HG02763 (cell line): ENCODE results near the gene PEX6.
A peak's percentile ranks its signal among the peaks of the same experiment; 100 is the strongest.
"Not testable (repeated sequence)": the region's sequence is repeated elsewhere in the genome, so short reads cannot be mapped to it uniquely, and the experiment has no call there.

Experiments
- ATAC-seq: cut with Tn5 transposase; IDR thresholded peaks from one replicate; pipeline ENCODE4 v1.9.1; 2021; ENCODE audit warnings: mild to moderate bottlenecking, moderate library complexity; ENCODE audit not compliant: unreplicated experiment

PEX6 gene

DNA sequence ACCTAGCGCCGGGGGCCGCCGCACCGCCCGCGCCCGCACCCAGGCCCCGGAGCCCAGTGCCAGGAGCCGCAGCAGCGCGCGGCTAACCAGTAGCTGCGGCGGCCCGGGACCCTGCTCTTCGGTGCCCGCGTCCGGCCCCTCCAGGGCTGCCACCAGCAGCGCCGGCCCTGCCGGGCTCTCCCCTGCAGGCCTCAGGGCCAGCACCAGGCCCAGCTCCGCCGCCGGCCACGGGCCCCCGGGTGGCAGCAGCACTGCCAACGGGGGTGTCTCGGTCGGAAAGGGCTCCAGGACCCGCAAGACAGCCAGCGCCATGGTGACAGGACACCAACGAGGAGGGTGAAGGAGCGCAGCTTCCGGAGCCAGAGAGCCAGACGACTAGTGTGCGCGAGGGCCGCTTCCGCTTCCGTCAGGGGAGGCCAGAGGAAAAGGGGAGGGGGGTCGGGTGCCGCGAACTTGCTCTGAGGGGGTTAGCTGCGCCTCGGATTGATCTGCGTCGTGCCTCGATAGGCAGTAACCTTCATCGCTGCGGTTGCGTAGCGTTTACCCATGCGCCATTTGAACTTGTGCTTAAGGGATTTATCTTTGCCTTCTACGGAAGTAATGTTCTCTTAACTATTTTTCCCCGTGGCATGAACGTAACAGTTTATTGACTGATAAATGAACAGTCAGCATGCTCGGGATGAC is at the start of gene PEX6:
Gene PEX6, minus strand, starts transcription at position 343 of the 684 bp plus-strand sequence. Its CDS starts 31 bp downstream, at position 312.
- peak; percentile 90 for ATAC-seq

GRCh38 chr6:43026365-43026764 is 47.4 kb upstream of the PEX6 start:
- no peak for ATAC-seq

DNA sequence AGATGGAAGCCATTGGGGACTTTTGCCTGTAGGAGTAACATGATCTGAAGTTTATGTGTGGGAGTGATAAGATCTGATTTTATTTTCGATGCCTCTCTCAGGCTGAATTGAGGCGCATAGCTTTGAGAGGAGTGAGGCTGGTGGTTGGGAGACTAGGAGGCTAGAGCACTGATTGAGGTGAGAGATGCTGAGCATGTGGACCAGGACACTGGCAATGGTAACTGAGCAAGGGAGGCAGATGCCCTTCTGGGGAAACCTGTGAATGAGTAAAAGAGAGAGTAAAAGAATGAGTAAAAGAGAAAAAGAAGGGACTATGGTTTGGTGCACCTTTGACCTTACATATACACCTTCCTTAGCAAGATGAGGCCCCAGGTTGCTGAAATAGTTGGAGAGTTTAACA is 45.5 kb upstream of the PEX6 start:
- ATAC-seq = no peak

DNA sequence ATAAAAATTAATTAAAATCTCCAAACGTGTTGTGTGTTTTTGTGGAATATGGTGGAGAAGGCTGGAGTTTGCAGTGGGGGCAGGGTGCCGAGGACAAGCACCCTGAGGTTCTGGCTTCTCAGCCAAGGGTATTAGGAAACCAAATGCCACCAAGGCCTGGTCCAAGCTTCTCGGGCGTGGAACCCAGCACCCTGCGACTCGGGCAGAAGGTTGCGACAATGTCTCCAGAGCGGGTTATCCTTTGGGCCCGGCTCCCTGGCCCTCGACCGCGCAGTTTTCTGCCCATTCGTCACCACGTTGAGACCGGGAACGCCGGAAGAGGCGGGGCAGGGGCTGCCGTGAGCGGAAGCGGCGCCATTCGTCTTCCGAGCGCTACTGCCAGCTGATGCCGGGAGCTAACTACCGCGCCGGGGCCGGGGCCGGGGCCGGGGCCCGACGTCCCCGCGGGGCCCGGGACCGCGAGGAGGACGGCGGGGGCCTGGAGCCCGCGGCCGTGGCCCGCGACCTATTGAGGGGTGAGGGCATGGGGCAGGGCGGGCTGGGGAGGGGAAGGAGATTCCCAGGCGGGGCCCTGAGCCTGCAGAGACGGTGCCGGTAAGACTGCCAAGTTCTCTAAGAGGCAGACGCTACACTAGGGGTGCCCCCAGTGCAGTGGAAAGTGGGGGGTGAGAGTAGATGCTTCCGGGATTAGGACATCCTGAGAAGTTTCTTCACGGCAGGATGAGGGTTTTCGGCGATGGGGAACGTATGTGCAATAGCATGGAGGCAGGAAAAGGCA is 42.5 kb upstream of the PEX6 start, which contains the start of gene RRP36:
Gene RRP36, plus strand, starts transcription at position 354 of the 778 bp plus-strand sequence. Its CDS starts 32 bp downstream, at position 386.
- ATAC-seq = peak; percentile 72

- no peak for ATAC-seq
Observed at GRCh38 chr6:43020847-43021246, 41.9 kb upstream of the PEX6 start.

DNA sequence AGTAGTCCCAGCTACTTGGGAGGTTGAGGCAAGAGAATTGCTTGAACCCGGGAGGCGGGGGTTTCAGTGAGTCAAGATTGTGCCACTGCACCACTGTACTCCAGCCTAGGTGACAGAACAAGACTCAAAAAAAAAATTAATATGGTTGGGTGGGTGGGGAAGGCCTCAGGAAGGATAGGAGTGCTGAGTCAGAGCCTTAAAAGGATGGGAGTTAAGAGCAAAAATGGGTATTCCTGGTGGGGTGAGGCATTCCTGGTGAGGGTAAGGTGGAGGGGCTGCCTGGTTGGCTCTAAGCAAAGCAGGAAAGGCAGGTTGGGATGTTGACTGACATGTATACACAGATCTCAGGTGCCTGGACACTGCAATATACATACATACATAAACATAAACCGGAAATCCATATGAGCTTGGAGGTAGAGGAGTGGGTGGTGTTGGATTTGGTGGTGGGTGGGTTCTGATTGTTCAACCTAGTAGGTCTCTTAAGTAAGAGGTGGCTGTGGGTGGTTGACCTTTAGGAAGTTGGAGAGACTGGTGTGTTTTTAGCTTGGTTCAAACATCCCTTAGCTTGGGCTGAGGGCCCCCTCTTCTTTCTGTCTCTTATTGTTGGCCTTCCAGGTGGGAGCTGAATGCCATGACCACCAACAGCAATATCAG is 41.2 kb upstream of the PEX6 start:
- ATAC-seq = no peak

- no peak for ATAC-seq
Observed at GRCh38 chr6:43019152-43019551, 40.2 kb upstream of the PEX6 start.

DNA sequence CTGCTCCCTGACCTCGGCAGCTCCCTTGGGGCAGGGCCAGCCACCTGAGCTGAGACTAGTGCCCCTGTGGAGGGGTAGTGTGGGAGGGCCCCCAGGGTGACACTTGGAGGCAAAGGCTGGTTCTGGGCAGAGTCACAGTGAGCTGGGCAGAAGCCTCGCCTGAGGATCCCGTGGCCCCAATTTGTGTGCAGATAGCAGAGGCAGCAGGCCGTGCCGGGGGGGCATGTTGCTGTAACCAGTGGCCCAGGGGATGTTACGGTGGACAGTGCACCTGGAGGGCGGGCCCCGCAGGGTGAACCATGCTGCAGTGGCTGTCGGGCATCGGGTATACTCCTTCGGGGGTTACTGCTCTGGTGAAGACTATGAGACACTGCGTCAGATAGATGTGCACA is 38.0 kb upstream of the PEX6 start:
- no peak for ATAC-seq

- ATAC-seq = no peak
Observed at GRCh38 chr6:43016176-43016942, 37.4 kb upstream of the PEX6 start.

- ATAC-seq = no peak
Observed at GRCh38 chr6:43014434-43014909, 35.5 kb upstream of the PEX6 start.

GRCh38 chr6:43013843-43014433 is 35.0 kb upstream of the PEX6 start, which contains the start of the genes KLHDC3 and MEA1:
KLHDC3 (plus strand) TSS chr6:43014249; CDS start chr6:43017193, 2,944 bp downstream.
MEA1 (minus strand) TSS chr6:43013946; CDS start chr6:43013813, 133 bp downstream.
- peak; percentile 93 for ATAC-seq

DNA sequence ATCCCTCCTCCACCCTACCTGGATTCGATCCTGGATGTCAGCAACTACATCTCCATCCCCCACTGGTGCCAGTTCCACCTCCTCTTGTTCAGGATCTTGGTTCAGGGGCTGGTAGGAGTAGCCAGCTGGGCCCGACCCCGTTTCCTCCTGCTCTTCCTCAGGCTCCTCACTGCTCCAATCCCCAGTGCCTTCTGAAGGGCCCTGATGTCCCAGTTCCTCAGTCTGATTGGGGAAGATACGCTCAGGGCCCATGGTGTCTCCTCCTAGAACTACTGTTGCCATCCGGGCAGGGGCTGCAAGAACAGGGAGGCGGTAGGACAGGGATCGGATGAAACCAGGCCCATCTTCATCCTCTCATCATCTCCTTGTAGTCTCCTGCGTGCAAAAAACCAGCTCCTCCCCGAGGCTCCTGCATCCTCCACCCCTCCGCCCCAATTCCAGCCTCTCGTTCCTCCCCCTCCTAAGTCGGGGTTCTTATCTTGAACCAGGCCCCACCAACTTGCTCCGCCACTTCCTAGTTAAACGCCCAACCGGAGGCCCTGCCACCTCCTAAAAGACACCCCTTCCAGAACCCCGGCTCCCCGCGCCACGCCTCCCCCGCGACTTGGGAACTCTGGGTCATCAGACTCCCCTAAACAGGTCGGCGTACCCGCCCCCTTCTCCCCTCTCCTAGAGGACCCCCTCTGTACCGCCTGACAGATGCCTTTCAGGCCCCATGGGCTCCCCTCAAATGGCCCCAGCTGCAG is 34.3 kb upstream of the PEX6 start:
- ATAC-seq = no peak

- ATAC-seq = no peak
Observed at GRCh38 chr6:43012364-43012763, 33.4 kb upstream of the PEX6 start.

DNA sequence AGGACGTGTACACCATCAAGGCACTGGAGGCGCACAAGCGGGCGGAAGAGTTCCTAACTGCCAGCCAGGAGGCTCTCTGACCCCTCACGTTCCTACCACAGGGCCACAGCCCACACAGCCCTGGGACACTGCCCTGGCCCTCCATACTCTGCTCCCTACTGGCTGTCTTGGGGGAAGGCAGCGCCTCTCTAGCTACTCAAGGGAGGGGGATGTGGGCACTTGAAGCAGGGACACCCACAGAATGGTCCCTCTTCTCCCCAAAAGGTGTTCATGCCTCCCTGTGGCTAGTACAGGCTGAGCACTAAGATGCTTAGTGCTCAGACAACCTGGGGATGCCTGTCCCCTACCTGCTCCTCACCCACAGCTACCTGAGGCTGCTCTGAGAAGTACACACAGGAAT is 32.2 kb upstream of the PEX6 start:
- ATAC-seq = no peak

DNA sequence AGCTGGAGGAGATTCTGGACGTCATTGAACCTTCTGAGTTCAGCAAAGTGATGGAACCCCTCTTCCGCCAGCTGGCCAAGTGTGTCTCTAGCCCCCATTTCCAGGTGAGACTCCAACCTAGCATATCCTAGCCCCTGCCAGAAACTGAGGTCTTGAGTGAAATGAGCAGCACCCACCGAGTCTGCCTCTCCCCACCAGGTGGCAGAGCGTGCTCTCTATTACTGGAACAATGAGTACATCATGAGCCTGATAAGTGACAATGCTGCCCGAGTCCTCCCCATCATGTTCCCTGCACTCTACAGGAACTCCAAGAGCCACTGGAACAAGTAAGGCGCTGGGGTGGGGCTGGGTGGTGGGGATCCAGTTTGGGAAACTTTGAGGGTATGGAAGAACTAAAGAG is 30.1 kb upstream of the PEX6 start:
- no peak for ATAC-seq

GRCh38 chr6:43007126-43007525 is 28.1 kb upstream of the PEX6 start:
- no peak for ATAC-seq

DNA sequence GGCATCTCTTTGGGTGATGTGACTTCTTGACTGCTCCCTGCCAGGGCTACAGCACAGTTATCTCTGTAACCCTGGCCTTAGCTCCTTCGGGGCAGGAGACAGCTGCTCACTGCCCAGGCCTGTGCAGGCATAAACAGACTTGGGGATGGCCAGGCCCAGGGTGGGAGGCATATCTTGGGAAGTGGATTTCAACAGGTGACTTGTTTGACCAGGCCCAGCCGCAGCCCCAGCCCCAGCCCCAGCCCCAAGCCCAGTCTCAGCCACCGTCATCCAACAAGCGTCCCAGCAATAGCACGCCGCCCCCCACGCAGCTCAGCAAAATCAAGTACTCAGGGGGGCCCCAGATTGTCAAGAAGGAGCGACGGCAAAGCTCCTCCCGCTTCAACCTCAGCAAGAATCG is 27.3 kb upstream of the PEX6 start:
- no peak for ATAC-seq

DNA sequence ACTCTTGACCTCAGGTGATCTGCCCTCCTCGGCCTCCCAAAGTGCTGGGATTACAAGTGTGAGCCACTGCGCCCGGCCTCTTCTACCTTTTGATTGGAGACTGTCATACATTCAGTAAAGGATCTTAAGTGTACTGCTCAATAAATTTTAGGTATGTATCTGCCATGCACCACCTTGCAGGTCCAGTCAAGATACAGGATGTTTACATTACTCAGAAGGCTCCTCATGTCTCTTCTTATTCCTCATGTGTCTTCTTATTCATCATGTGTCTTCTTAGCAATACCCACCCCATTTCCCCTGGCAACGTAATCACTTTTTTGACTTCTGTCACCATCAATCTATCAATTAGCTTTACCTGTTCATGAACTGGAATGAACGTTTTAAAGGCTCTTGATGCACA is 26.9 kb upstream of the PEX6 start:
- no peak for ATAC-seq

DNA sequence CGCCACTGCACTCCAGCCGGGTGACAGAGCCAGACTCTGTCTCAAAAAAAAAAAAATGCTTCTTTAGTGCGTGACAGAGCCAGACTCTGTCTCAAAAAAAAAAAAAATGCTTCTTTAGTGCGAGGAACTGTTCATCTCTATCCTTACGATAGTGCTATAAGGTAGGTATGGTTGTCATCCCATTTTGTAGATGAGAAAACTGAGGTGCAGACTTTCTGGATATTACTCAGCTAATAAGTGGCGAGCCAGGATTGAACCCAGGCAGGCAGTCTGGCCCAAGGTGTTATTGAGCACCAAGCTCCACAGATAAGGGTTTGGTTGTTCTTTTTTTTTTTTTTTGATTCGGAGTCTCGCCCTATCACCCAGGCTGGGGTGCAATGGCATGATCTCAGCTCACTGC is 22.9 kb upstream of the PEX6 start:
- no peak for ATAC-seq

- not testable (repeated sequence) for ATAC-seq
Observed at GRCh38 chr6:42998205-42998604, 19.2 kb upstream of the PEX6 start.
